GM12875 (cell line): Measurements from ENCODE around the gene ZDHHC14.
"Not testable (repeated sequence)": the region's sequence is repeated elsewhere in the genome, so short reads cannot be mapped to it uniquely, and the experiment has no call there.

ENCODE experiments used
- H3K4me3 ChIP-seq: one replicate; pipeline ENCODE4 v1.5.1; 2011; ENCODE audit warnings: low read depth, low read length, control low read depth
- CTCF ChIP-seq: IDR thresholded peaks from 2 replicates; pipeline ENCODE4 v1.5.1; 2011; ENCODE audit warnings: low read depth, mild to moderate bottlenecking, control low read depth, inconsistent platforms, low read length, moderate library complexity, borderline replicate concordance; ENCODE audit not compliant: insufficient read depth

ZDHHC14 gene

GRCh38 chr6:157466342-157466648 lies 85.3 kb downstream of the ZDHHC14 start:
- TF ChIP-seq CTCF = no peak
- H3K4me3 ChIP-seq = no peak overlapping the region

- not testable (repeated sequence) for H3K4me3 ChIP-seq
These were observed 86.3 kb downstream of the ZDHHC14 start for GRCh38 chr6:157467339-157467738.

- no peak overlapping the region for H3K4me3 ChIP-seq
- no peak for TF ChIP-seq CTCF
These were observed 87.1 kb downstream of the ZDHHC14 start for GRCh38 chr6:157468054-157468453.

- no peak overlapping the region for H3K4me3 ChIP-seq
These were observed 87.6 kb downstream of the ZDHHC14 start for GRCh38 chr6:157468574-157468973.

DNA sequence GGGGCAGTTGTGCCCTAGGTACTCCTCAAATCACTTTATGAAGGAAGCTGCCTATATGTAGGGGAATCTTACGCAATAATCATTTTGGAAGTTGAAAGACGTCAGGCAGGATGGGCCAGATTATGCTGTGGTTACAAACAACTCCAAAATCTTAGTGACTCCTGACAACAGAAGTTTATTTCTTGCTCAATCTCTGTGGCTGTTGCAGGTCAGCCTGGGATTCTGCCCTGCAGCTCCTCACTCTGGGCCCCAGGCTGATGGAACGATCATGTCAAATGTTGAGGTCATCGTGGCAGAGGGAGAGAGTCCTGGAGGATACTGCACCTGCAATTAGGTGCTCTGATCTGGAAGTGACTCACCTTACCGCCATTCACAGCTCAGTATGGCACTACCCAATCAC lies 88.4 kb downstream of the ZDHHC14 start:
- H3K4me3 ChIP-seq = no peak overlapping the region
- no peak for TF ChIP-seq CTCF

More at GRCh38 chr6:157468574-157468973, 87.6 kb downstream of the ZDHHC14 start:
- TF ChIP-seq CTCF = no peak

DNA sequence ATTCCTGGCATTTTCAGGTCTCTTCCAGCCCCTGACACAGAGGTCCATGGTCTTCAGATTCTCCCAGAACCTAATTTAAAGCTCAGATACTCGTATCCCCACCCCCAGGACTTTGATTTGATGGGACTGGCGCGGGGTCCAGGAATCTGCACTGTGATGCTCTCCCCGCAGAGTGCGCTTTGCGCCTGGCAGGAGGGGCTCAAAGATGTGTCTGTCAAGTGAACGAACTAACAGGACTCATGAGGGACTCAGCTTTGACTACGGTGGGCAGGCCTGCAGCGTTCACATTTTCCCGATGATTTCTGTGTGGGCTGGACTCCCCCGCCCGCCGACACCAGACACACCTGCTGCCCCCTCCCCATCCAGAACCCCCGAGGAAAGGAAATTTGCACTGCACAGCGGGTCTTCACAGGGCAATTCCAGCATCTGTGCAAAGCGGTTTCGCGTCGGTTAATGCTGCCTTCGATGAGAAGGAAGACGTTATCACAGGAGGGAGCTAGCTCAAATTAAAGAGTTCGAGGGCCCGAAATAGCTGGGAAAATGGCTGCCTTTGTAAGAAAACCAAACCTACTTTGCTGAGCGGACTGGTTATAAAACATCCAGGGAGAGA lies 90.2 kb downstream of the ZDHHC14 start:
- H3K4me3 ChIP-seq = no peak overlapping the region
- TF ChIP-seq CTCF = no peak

GRCh38 chr6:157471895-157472686 lies 91.1 kb downstream of the ZDHHC14 start:
- no peak for TF ChIP-seq CTCF
- H3K4me3 ChIP-seq = no peak overlapping the region

DNA sequence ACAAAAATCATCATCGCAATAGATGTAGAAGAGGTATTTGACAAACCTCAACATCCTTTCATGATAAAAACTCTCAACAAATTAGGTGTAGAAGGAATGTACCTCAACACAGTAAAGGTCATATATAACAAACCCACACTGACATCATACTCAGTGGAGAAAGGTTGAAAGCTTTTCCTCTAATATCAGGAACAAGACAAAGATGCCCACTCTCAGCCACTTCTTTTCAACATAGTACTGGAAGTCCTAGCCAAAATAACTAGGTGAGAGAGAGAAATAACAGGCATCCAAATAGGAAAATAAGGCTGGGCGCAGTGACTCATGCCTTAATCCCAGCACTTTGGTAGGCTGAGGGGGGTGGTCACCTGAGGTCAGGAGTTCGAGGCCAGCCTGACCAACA lies 95.8 kb downstream of the ZDHHC14 start:
- no peak for TF ChIP-seq CTCF

More for the DNA sequence above, 95.8 kb downstream of the ZDHHC14 start:
- H3K4me3 ChIP-seq = no peak overlapping the region
